K562 (cell line): ENCODE measurements around the gene ANKLE1. TPM values are rescaled to one million over a fixed set of nuclear protein-coding genes. Genes with fewer than 3 reads are reported as not detected.

Experiments used
- ARID3B ChIP-seq: fragments of 250-450 bp; sonication (Bioruptor Pico); IDR thresholded peaks from 2 replicates; pipeline ENCODE4 v1.4.0; 2020; ENCODE audit warnings: borderline replicate concordance
- CCNT2 ChIP-seq: IDR thresholded peaks from 2 replicates; pipeline ENCODE4 v1.6.1; 2011; ENCODE audit warnings: borderline replicate concordance, low read depth, mild to moderate bottlenecking, moderate library complexity, mixed read lengths, low read length; ENCODE audit not compliant: insufficient read length; ENCODE audit errors: extremely low read depth
- DNMT1 ChIP-seq: fragments of 450-650 bp; IDR thresholded peaks from 2 replicates; pipeline ENCODE4 v1.6.1; 2016; ENCODE audit warnings: antibody characterized with exemption, mild to moderate bottlenecking
- E2F3 ChIP-seq: fragments of 250-450 bp; sonication (Bioruptor Pico); IDR thresholded peaks from 2 replicates; pipeline ENCODE4 v1.4.0; 2020; ENCODE audit warnings: mild to moderate bottlenecking
- E2F4 ChIP-seq: sonication (generic); formaldehyde crosslinking; IDR thresholded peaks from 2 replicates; pipeline ENCODE4 v1.8.0; 2022; ENCODE audit warnings: mild to moderate bottlenecking, low read depth, missing genetic modification reagents
- HOMEZ ChIP-seq: fragments of 250-450 bp; sonication (Bioruptor Pico); IDR thresholded peaks from 2 replicates; pipeline ENCODE4 v1.4.0; 2020; ENCODE audit warnings: mild to moderate bottlenecking, moderate library complexity
- NR4A1 ChIP-seq, 2 experiments: fragments of 250-450 bp in 1 of 2; fragments of 450-650 bp in 1 of 2; sonication (Bioruptor Pico) in 1 of 2; IDR thresholded peaks; 2 replicates each; pipeline versions ENCODE4 v1.4.0 to v1.6.1; 2016 to 2020; ENCODE audit warnings: mild to moderate bottlenecking in 2 of 2, missing compliant biosample characterization in 1 of 2, missing genetic modification characterization in 1 of 2, moderate library complexity in 1 of 2
- XRCC5 ChIP-seq: fragments of 200-400 bp; formaldehyde crosslinking; IDR thresholded peaks from 2 replicates; pipeline ENCODE4 v1.6.1; 2017; ENCODE audit warnings: low read depth, mild to moderate bottlenecking, low read length
- ZEB2 ChIP-seq: fragments of 450-650 bp; IDR thresholded peaks from 2 replicates; pipeline ENCODE4 v1.6.1; 2016
- ZNF316 ChIP-seq: fragments of 450-650 bp; IDR thresholded peaks from 2 replicates; pipeline ENCODE4 v1.6.1; 2016
- ZNF717 ChIP-seq: fragments of 250-450 bp; sonication (Bioruptor Pico); IDR thresholded peaks from 2 replicates; pipeline ENCODE4 v1.5.0; 2021
- polyA plus RNA-seq, 8 experiments: library from polyadenylated mRNA; depleted of rRNA in 4 of 8; stranded (reverse) in 5 of 8; unstranded in 3 of 8; fragments of >200 nt; fragmentation: Nextera tagmentation in 2 of 8; fragmentation: Illumina TruSeq in 1 of 8; extraction: Ambion mirVana in 2 of 8; extraction: Trizol in 1 of 8; gene quantifications; 2 replicates each; pipeline versions ENCODE4 v1.2.1 to v1.2.3, GENCODE V29; 2011 to 2014; ENCODE audit warnings: inconsistent platforms in 1 of 8, missing spikeins in 1 of 8
- total RNA-seq, 7 experiments: library from RNA; depleted of rRNA in 6 of 7; stranded (reverse); fragments of >200 nt in 6 of 7; fragmentation: Illumina TruSeq in 2 of 7; extraction: Trizol in 2 of 7; gene quantifications; 2 replicates each; pipeline versions ENCODE4 v1.2.1 to v1.2.3, GENCODE V29; 2011 to 2021; ENCODE audit warnings: low replicate concordance in 1 of 7
- TF ChIP-seq, protein P1 (sequence below): sonication (generic); formaldehyde crosslinking; IDR thresholded peaks from 2 replicates; pipeline ENCODE4 v1.8.0; 2023; ENCODE audit warnings: mild to moderate bottlenecking, missing genetic modification reagents
- TF ChIP-seq, protein P2 (sequence below), 2 experiments: fragments of 450-650 bp in 1 of 2; sonication (generic) in 1 of 2; formaldehyde crosslinking in 1 of 2; IDR thresholded peaks in 1 of 2; conservative IDR thresholded peaks in 1 of 2; 2 replicates each; pipeline versions ENCODE4 v1.6.1 to v1.8.1; 2016 to 2023; ENCODE audit warnings: mild to moderate bottlenecking in 2 of 2, moderate library complexity in 2 of 2, inconsistent platforms in 1 of 2, missing genetic modification reagents in 1 of 2
- TF ChIP-seq, protein P3 (sequence below): fragments of 450-650 bp; formaldehyde crosslinking; IDR thresholded peaks from 2 replicates; pipeline ENCODE4 v1.4.0; 2020; ENCODE audit warnings: mild to moderate bottlenecking, moderate library complexity

Gene ANKLE1
- total and polyA plus RNA-seq, 9 of the 15 experiments (the other 6 are each of a cell fraction or from before 2014, with no cell fraction given), result 0.63 to 9.2 (median 2.9) TPM

GRCh38 chr19:17334414-17335409, 53.0 kb downstream of the ANKLE1 start, which contains the start of gene ANO8 (continued):
- peak; percentile 77; the same call in 1 of the 2 replicates for TF ChIP-seq ARID3B
- TF ChIP-seq, protein P1, sequence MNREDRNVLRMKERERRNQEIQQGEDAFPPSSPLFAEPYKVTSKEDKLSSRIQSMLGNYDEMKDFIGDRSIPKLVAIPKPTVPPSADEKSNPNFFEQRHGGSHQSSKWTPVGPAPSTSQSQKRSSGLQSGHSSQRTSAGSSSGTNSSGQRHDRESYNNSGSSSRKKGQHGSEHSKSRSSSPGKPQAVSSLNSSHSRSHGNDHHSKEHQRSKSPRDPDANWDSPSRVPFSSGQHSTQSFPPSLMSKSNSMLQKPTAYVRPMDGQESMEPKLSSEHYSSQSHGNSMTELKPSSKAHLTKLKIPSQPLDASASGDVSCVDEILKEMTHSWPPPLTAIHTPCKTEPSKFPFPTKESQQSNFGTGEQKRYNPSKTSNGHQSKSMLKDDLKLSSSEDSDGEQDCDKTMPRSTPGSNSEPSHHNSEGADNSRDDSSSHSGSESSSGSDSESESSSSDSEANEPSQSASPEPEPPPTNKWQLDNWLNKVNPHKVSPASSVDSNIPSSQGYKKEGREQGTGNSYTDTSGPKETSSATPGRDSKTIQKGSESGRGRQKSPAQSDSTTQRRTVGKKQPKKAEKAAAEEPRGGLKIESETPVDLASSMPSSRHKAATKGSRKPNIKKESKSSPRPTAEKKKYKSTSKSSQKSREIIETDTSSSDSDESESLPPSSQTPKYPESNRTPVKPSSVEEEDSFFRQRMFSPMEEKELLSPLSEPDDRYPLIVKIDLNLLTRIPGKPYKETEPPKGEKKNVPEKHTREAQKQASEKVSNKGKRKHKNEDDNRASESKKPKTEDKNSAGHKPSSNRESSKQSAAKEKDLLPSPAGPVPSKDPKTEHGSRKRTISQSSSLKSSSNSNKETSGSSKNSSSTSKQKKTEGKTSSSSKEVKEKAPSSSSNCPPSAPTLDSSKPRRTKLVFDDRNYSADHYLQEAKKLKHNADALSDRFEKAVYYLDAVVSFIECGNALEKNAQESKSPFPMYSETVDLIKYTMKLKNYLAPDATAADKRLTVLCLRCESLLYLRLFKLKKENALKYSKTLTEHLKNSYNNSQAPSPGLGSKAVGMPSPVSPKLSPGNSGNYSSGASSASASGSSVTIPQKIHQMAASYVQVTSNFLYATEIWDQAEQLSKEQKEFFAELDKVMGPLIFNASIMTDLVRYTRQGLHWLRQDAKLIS (CRISPR knock-in tag), result no peak; the same call in 1 of the 2 replicates
- no peak for TF ChIP-seq ZNF717
- TF ChIP-seq ZNF316, result no peak
- no peak for TF ChIP-seq NR4A1 (CRISPR knock-in tag; IDR thresholded peaks at IDR 0.05)
- no peak for TF ChIP-seq NR4A1 (tag; IDR thresholded peaks at IDR 0.05)
- TF ChIP-seq E2F3 (CRISPR knock-in tag), result peak; percentile 76; the same call in 1 of the 2 replicates
- TF ChIP-seq, protein P2, sequence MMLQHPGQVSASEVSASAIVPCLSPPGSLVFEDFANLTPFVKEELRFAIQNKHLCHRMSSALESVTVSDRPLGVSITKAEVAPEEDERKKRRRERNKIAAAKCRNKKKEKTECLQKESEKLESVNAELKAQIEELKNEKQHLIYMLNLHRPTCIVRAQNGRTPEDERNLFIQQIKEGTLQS (IDR thresholded peaks at IDR 0.05), result no peak
- TF ChIP-seq, protein P2 (CRISPR knock-in tag; conservative IDR thresholded peaks at IDR 0.05), result no peak
- no peak for TF ChIP-seq E2F4 (CRISPR knock-in tag)
- 0 out of 2 replicates have a peak, but pooled peaks have one; percentile 32 for TF ChIP-seq ZEB2
- TF ChIP-seq, protein P3, sequence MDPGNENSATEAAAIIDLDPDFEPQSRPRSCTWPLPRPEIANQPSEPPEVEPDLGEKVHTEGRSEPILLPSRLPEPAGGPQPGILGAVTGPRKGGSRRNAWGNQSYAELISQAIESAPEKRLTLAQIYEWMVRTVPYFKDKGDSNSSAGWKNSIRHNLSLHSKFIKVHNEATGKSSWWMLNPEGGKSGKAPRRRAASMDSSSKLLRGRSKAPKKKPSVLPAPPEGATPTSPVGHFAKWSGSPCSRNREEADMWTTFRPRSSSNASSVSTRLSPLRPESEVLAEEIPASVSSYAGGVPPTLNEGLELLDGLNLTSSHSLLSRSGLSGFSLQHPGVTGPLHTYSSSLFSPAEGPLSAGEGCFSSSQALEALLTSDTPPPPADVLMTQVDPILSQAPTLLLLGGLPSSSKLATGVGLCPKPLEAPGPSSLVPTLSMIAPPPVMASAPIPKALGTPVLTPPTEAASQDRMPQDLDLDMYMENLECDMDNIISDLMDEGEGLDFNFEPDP (CRISPR knock-in tag), result no peak
- no peak for TF ChIP-seq DNMT1
- TF ChIP-seq HOMEZ (CRISPR knock-in tag), result no peak
- peak; percentile 99 for TF ChIP-seq XRCC5
- TF ChIP-seq CCNT2, result peak; percentile 95
